ENCODE measurements around the gene IFI35. TPM values are rescaled to one million over a fixed set of nuclear protein-coding genes. Genes with fewer than 3 reads are reported as not detected.

The IFI35 gene
- total RNA-seq, 4 donors from 2014 or later = 20.7 to 44.1 (median 24.8) TPM

DNA sequence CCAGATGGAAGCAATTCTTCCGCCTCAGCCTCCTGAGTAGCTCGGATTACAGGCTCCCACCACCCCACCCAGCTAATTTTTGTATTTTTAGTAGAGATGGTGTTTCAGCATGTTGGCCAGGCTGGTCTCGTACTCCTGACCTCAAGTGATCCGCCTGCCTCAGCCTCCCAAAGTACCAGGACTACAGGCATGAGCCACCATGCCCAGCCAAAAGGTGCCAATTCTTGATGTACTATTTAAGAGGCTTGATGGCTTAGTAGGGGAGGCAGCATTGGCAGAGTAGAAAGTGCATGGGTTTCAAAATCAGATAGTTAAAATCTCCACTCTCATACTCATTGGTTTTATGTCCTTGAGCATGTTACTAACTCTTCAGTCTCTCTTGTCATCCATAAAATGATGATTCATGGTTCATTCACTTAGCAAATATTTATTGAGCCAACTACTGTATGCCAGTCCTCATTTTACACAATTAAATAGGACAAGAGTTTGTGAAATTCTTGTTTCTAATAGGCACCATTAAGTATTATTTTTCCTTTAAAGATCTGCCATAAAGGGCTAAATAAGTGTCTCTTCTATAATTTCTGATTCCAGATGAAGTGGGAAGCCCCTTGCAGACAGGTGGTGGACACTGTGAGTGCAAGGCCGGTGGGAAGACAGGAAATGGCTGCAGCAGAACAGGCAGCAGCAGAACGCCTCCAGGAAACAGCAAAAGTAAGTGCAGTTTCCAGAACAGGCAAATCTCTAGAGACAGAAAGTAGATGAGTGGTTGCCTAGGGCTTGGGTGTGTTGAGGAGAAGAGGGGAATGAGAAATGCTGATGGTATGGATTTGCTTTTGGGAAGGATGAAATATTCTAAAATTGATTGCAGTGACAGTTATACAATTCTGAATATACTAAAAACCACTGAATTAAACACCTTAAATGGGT lies 16.6 kb upstream of the IFI35 start:
- TF ChIP-seq, protein P1, sequence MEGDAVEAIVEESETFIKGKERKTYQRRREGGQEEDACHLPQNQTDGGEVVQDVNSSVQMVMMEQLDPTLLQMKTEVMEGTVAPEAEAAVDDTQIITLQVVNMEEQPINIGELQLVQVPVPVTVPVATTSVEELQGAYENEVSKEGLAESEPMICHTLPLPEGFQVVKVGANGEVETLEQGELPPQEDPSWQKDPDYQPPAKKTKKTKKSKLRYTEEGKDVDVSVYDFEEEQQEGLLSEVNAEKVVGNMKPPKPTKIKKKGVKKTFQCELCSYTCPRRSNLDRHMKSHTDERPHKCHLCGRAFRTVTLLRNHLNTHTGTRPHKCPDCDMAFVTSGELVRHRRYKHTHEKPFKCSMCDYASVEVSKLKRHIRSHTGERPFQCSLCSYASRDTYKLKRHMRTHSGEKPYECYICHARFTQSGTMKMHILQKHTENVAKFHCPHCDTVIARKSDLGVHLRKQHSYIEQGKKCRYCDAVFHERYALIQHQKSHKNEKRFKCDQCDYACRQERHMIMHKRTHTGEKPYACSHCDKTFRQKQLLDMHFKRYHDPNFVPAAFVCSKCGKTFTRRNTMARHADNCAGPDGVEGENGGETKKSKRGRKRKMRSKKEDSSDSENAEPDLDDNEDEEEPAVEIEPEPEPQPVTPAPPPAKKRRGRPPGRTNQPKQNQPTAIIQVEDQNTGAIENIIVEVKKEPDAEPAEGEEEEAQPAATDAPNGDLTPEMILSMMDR (IDR thresholded peaks at IDR 0.05; ENCODE audit: low read depth) = no peak

DNA sequence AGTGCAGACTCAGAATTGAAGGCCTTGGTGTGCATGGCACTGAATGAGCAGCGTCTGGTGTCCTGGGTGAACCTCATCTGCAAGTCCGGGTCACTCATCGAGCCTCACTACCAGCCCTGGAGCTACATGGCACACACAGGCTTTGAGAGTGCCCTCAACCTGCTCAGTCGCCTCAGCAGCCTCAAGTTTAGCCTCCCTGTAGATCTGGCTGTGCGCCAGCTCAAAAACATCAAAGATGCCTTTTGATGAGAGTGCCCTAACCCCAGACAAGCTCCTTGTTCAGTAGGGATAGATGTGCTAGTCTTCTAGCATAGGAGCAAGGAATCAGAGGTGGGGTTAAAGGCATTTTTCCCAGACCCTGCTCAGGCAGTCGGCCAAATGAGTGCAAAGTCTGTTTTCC lies 15.1 kb upstream of the IFI35 start:
- TF ChIP-seq, protein P1 (IDR thresholded peaks at IDR 0.05; ENCODE audit: low read depth) = no peak

DNA sequence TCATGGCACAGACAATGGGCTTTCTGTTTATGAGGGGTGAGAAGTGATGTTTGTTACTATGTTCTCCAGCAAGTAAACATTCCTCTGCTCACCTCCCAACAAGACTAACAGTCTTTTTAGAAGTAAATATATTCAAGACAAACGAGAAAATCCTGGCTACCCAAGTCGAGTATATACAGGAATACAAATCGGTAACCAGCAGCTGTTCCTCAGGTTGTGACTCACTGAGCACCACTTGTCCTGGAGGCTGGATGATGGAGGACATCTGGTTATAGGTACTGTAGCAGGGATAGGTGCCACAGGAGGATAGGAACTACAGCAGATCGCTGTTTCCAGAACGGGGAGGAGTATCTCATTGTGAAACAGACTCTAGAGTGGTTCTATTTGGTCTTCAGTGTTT lies 13.7 kb upstream of the IFI35 start:
- TF ChIP-seq, protein P1 (IDR thresholded peaks at IDR 0.05; ENCODE audit: low read depth) = no peak

DNA sequence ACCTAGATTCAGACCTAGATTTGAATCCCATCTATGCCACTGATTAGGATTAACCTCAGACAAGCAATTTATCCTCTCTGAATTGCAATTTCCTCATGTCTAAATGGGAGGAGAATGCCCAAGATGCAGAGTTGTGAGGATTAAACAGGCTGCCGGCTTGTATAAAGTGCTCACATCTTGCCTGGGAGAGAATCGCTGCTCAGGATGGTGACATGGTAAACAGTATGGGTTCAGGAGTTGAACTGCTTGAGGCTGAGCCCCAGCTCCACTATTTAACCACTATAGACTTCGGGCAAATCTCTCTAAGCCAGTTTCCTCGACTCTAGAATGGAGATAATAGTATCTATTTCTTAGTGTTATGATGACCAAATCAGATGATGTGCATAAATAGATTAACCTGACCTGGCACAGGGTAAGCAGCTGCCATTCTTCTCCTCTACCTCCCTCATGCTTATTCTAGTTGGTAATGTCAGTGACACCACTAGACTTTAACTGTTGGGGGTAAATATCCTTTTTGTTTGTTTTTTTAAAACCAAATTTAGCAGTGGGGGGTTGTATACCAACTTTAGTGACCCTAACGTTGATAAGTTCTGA lies 9.1 kb upstream of the IFI35 start:
- TF ChIP-seq, protein P1 (IDR thresholded peaks at IDR 0.05; ENCODE audit: low read depth) = no peak

DNA sequence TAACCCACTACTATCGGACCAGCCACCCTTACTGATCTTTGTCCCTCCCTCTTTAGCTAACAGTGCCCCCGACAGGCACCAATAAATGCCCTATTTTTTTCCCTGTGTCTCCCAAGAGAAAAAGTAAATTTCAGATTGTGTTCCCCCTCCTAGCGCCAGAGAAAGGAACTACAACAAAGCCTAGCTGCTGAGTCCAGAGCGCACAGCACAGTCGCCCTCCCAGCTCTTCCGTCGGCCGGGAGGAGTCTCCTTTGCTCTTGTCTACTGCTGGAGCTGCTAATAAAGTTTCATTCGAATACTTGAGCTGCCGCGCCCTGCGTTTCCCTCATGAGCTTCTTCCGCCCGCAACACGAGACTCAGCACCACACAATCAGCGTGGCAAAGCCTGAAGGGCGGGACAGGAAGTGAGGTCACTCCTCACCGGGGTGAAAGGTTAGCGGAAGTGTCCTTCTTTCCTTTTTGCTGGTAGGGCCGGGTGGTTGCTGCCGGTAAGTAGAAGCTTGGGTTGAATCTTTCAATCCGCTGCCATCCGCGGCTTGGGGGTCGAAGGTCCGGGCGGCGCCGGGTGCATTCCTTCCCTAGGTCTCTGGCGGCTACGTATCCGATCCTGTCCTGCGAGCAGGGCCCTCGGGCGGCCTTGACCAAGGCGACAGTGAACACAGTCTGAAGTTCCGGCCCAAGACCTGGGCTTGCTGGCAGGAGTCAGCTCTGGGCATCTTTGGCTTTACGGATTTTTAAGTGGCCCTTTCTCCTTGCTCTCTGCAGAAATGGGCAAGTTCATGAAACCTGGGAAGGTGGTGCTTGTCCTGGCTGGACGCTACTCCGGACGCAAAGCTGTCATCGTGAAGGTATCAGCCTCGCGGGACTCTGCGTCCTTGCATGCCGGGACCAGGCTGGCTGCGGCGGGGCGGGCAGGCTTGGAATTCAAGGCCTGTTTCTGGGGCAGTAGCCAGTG lies 8.3 kb upstream of the IFI35 start, which contains the start of gene RPL27:
RPL27 (plus strand) TSS at position 436 of the 955 bp plus-strand sequence; CDS start at position 768, 332 bp downstream.
- TF ChIP-seq, protein P1 (IDR thresholded peaks at IDR 0.05; ENCODE audit: low read depth) = no peak

DNA sequence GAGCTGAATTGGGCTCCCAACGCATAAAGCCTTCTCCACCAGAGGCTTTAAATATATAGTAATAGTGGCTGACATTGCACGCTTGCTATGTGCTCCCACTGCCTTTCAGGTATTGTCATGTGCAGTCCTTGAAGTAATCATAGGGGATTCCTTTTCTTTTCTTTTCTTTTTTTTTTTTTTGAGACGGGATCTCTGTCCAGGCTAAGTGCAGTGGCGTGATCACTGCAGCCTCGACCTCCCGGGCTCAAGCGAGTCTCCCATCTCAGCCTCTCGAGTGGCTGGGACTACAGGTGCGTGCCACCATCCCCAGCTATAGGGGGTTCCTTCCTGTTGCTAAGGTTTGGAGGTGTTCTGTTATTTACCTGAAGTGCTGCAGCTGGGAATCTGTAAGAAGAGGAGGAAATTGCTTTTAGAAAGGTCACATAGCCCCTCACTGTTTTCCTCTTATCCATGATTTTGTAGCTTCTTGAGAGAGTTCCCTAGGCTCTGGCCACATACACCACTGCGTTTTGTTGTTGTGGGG lies 7.5 kb upstream of the IFI35 start:
- TF ChIP-seq, protein P1 (IDR thresholded peaks at IDR 0.05; ENCODE audit: low read depth) = no peak
